ENCODE data around the gene SLC35D2.
"Not testable (repeated sequence)": the region's sequence is repeated elsewhere in the genome, so short reads cannot be mapped to it uniquely, and the experiment has no call there.

The SLC35D2 gene

GRCh38 chr9:96361668-96362067 is 21.8 kb downstream of the SLC35D2 start:
- no peak for DNase-seq

DNA sequence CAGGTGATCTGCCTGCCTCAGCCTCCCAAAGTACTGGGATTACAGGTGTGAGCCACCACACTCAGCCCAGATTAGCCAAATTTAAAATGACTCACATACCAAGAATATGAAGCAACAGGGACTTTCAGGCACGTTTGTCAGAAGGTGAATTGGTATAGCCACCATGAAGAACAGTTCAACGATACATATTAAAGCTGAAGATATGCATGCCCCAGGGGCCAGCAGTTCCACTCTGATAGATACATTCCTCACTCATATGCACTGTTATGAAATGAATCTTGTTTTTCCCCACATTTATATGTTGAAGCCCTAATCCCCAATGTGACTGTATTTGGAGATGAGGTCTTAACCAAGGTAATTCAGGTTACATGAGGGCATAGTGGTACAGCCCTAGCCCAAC is 22.5 kb downstream of the SLC35D2 start:
- DNase-seq: no peak

DNA sequence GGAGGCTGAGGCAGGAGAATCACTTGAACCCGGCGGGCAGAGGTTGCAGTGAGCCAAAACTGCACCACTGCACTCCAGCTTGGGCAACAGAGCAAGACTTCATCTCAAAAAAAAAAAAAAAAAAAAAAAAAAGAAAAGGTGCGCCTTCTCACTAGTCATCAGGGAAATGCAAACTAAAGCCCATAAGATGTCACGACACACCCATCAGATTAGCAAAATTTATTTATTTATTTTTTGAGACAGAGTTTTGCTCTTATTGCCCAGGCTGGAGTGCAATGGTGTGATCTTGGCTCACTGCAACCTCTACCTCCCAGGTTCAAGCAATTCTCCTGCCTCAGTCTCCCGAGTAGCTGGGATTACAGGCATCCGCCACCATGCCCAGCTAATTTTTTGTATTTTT is 23.0 kb downstream of the SLC35D2 start:
- DNase-seq: not testable (repeated sequence)

DNA sequence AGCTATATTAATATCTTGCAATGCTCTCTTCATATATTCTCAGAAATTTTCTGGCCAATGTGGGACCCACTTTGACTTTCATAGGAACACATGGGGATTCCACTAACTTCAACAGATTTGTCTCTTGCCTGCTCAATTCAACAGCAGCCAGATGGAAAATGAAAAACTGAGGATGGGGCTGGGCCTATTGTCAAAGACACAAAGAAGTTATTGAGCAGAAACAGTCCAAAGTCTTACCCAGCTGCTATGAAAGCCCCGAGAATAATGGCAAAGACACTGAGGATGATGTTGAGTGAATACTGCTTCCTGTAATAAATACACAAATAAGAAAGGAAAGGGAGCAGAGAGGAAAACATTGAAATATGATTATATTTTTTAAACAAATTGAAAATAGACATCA is 32.6 kb downstream of the SLC35D2 start:
- peak in 25 of 58 donors; percentile 8 to 86 (median 32) for DNase-seq

GRCh38 chr9:96348261-96348660 is 35.2 kb downstream of the SLC35D2 start:
- no peak for DNase-seq

DNA sequence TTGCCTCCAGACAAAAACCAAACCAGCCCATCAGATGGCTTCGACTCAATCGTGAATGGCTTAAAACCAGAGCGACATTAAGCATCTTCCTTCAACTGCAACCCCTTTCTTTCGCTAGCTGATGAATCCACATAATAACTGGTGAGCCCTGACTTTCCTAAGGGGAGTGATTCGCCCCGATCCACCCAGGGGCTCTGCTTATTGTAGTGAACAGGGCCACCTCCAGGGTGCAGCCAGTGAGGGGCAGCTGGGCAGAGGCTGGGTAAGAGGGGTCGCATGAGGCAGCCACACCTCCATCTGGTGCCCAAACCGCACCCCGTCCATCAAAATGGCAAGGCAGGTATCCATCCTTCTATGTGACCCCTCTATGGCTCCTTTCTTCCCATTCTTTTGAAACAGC is 38.0 kb downstream of the SLC35D2 start:
- DNase-seq: no peak

DNA sequence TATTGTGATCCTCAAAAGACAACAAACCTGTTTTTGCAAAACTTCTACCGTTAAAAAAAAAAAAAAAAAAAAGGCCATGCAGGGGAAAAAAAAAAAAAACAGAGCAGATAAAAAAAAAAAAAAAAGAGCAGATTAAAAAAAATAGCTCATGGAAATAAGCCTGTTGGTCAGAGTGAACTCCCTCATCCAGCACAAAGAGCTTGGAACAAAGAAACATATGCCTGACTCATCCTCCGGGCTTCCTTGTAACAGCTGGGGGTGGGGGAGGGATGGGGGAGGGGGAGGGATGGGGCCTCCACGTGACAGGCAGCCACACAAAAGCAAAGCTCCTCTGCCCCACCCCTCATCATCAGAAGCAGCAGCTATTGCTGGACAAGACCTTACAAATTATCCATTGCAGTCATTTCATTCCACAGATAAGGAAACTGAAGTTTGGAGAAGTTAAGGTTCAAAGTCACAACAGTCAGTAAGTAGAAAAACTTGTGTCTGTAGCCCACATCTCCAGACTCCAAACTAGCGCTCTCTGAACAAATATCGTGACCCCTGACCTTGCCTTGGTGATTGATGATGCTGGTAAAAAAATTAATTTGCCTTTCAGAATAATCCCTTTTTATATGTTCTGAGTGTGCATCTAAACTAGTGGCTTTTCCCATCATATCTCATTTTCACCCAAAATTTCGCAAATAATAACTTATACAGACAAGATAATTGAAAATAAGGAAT is 38.9 kb downstream of the SLC35D2 start:
- DNase-seq: peak in 44 of 58 donors; percentile 3 to 83 (median 38)

GRCh38 chr9:96343515-96344360 is 39.8 kb downstream of the SLC35D2 start:
- no peak for DNase-seq

DNA sequence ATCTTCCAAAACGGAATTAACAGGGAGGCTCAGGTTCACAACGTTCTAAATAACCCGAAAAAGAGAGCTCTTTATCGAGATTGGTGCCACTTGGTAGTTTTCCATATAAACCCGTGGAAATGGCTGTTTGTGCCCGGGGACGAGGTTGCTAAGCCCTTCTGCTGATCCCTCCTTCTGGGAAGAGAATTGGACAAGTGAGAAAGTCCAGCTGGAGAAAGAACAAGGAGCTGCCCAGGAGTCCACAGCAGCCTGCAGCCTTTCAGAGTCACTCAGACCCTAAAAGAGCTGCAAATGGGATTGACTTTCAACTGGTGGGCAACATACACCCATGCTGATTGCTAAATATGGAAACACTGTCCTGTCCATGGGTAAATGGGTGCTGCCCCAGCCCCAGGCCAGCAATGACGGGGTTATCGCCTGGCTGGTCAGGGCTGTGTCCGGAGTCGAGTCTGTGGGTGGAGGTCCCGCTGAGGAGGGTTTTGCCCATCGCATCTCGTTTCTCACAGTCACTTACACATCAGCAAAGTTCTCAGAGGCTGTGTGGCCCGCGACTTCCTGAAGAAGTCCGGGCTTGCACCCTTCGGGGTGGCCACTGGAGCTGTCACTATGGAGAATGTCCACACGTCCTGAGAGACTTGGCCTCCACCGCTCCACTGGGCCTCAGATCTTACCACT is 40.8 kb downstream of the SLC35D2 start:
- DNase-seq: no peak

- DNase-seq: no peak
These were observed 42.8 kb downstream of the SLC35D2 start for GRCh38 chr9:96340707-96341106.

GRCh38 chr9:96338299-96338698 is 45.2 kb downstream of the SLC35D2 start:
- no peak for DNase-seq

DNA sequence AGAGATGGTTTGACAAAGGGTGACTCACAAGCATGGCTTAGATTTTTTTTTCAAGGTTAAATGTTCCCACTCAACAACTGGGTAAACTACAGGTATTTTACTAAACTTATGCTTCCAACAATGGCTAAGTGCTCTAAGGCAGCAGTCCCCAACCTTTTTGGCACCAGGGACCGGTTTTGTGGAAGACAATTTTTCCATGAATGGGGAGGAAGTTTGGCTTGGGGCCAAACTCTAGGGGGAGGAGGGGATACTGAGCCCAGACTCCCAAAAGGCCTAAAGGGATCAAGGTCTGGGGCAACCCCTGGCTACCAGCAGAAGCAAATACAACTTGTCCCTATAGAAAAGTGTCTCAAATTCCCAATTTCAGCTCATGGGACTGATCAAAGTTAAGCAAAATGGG is 49.6 kb downstream of the SLC35D2 start:
- DNase-seq: no peak

- DNase-seq: no peak
These were observed 52.1 kb downstream of the SLC35D2 start for GRCh38 chr9:96331236-96331947.

GRCh38 chr9:96327694-96328352 is 55.7 kb downstream of the SLC35D2 start:
- DNase-seq: peak in 16 of 58 donors; percentile 0 to 35 (median 10)

- DNase-seq: no peak
These were observed 60.3 kb downstream of the SLC35D2 start for GRCh38 chr9:96323169-96323568.

DNA sequence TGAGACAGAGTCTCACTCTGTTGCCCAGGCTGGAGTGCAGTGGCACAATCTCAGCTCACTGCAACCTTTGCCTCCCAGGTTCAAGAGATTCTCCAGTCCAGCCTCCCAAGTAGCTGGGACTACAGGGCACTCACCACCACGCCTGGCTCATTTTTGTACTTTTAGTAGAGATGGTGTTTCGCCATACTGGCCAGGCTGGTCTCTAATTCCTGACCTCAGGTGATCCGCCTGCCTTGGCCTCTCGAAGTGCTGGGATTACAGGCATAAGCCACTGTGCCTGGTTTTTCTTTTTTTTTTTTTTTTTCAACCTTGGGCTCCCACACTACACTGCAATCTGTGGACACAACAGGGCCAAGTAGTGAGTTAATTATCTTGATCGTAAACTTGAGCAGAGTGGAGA is 60.8 kb downstream of the SLC35D2 start:
- DNase-seq: not testable (repeated sequence)

GRCh38 chr9:96322210-96322609 is 61.3 kb downstream of the SLC35D2 start:
- not testable (repeated sequence) for DNase-seq

DNA sequence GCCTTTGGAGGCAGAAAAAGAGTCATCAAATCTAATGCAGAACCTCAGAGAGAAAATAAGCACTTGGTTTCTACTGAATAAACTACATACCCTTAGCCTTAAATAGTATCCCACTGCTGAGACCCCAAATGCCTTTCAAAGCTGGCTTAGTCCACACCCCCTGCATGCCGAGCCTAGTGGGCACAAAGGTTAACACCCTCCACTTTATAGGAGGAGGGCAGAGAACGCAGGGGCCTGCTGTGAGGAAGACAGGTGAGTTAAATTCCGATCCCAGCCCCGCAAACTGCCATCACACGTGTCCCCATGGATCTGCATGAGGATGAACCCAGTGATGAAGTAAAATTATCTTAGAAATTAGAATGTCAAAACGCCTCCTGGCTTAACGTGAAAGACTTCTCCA is 62.0 kb downstream of the SLC35D2 start:
- no peak for DNase-seq

- no peak for DNase-seq
These were observed 62.7 kb downstream of the SLC35D2 start for GRCh38 chr9:96320749-96321280.

DNA sequence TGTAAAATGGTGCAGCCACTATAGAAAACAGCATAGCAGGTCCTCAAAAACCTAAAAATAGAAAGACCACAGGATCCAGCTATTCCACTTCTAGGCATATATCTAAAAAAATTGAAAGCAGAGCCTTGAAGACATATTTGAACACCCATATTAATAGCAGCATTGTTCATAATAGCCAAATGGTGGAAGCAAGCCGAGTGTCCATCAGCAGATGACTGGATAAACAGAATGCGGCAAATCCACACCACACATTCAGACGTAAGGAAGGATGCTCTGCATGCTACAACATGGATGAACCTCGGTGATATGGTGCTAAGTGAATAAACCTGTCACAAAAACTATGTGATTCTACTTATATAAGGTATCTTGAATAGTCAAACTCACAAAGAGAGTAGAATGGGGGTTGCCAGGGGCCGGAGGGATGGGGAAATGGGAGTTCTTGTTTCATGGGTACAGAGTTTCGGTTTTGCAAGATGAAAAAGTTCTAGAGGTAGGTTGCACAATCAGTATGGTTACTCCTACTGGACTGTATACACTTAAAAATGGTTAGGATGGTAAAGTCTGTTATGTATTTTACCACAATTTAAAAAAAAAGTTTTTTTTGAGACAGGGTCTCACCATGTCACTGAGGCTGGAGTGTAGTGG is 64.5 kb downstream of the SLC35D2 start:
- DNase-seq: no peak
